GM10248 (cell line): Measurements from ENCODE around the gene NOD1.
"Not testable (repeated sequence)": the region's sequence is repeated elsewhere in the genome, so short reads cannot be mapped to it uniquely, and the experiment has no call there.

ENCODE experiments used
- CTCF ChIA-PET: fragments of 300-600 bp; sonication (Branson Sonifier 250); formaldehyde crosslinking; extraction: SDS; loops from one replicate; lab custom pipeline; 2021; ENCODE audit warnings: antibody characterized with exemption; lab: Yijun Ruan, JAX
- POLR2A ChIA-PET: fragments of 350-650 bp; sonication (Branson Sonifier 250); formaldehyde crosslinking; extraction: SDS; loops from one replicate; lab custom pipeline; 2020; ENCODE audit warnings: antibody characterized with exemption; lab: Yijun Ruan, JAX
- DNase-seq: peaks from one replicate; pipeline ENCODE4 v3.0.0; 2012; ENCODE audit errors: extremely low spot score
- CTCF ChIP-seq: IDR thresholded peaks from 2 replicates; pipeline ENCODE4 v1.5.1; 2012; ENCODE audit warnings: mild to moderate bottlenecking, low read depth; ENCODE audit errors: extremely low read depth, missing control alignments, control extremely low read depth

The NOD1 gene

GRCh38 chr7:30487371-30487770 is 8.8 kb upstream of the NOD1 start:
- ChIA-PET CTCF (interaction anchor here (1.2 to 1.3 kb wide), 2 partner anchors 23 to 253 kb away, joined by 3 read pairs; no protein-coding TSS in a partner anchor), POLR2A (no interaction called here)
- no peak for DNase-seq
- TF ChIP-seq CTCF = no peak

- no peak for DNase-seq
- CTCF ChIA-PET = no interaction called here
- no peak for TF ChIP-seq CTCF
- POLR2A ChIA-PET = no interaction called here
Measured at GRCh38 chr7:30485667-30486066, 7.1 kb upstream of the NOD1 start.

GRCh38 chr7:30481416-30481815 is 2.8 kb upstream of the NOD1 start:
- POLR2A ChIA-PET, CTCF ChIA-PET, DNase-seq: not testable (repeated sequence)

- ChIA-PET POLR2A (no interaction called here), CTCF (interaction anchor here (1.3 to 1.5 kb wide), 2 partner anchors 14 to 204 kb away, joined by 5 read pairs; no protein-coding TSS in a partner anchor)
- TF ChIP-seq CTCF = no peak
- no peak for DNase-seq
Measured at GRCh38 chr7:30479202-30480120, 877 bp upstream of the NOD1 start.

DNA sequence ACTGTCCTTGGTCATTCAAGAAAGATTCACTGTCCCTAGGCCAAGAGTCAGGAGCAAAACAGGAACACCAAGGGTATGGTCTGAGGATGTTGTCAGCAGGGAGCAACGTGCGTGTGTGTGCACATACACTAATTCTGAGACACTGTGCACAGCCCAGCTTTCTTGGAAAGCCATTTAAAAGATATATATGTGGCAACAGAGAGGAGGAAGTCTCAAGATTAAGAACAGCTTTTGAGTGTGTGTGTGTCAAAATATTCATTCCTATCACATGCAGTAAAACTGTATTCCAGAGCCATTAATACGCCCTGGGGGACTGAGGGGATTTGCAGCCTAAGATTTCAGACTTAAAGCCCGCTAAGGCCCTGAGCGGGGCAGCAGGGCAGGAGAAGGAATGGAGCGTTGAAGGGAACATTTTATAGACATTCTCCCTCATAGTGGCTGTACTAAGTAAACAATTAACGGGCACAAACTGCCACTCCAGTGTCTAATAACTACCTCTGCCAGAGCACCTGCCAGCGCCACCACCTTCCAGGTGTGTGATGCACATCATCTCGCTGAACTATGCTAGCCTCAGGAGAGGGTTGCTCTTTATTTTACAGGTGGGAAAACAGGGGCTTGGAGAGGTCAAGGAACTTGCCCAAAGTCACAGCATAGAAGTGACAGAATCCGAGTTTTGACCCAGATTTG is 2.0 kb downstream of the NOD1 start:
- TF ChIP-seq CTCF = no peak
- POLR2A ChIA-PET = no interaction called here
- DNase-seq = no peak
- CTCF ChIA-PET = interaction anchor here (2.0 kb wide), 1 partner anchor 8 kb away, joined by 12 read pairs; no protein-coding TSS in a partner anchor

GRCh38 chr7:30475580-30475979 is 3.0 kb downstream of the NOD1 start:
- TF ChIP-seq CTCF = no peak
- ChIA-PET CTCF (no interaction called here), POLR2A (no interaction called here)
- no peak for DNase-seq
